Psoas muscle (tissue), 8 donors: Measurements from ENCODE around the gene CHD9. TPM values are rescaled to one million over a fixed set of nuclear protein-coding genes. Genes with fewer than 3 reads are reported as not detected.

ENCODE experiments used
- ATAC-seq, 4 donors: fragments of 200-7000 bp; cut with Tn5 transposase; one replicate each; pipeline ENCODE4 v1.9.1; 2020; ENCODE audit warnings: moderate library complexity in 3 of 4, mild to moderate bottlenecking in 2 of 4
- DNase-seq, 2 donors: peaks; one replicate each; pipeline ENCODE4 v3.0.0-alpha.2; 2020
- H3K27ac ChIP-seq: fragments of 200-600 bp; one replicate; pipeline ENCODE4 v1.8.0; 2022
- H3K27me3 ChIP-seq, 3 donors: fragments of 200-600 bp in 1 of 3; one replicate each; pipeline versions ENCODE4 v1.6.1 to v1.8.0; 2013 to 2022; ENCODE audit warnings: low read length in 2 of 3, mild to moderate bottlenecking in 2 of 3, moderate library complexity in 1 of 3; ENCODE audit not compliant: insufficient read depth in 3 of 3
- H3K36me3 ChIP-seq, 2 donors: fragments of 200-600 bp in 1 of 2; one replicate each; pipeline versions ENCODE4 v1.6.1 to v1.8.0; 2013 to 2022; ENCODE audit warnings: low read depth in 1 of 2, mild to moderate bottlenecking in 1 of 2, moderate library complexity in 1 of 2; ENCODE audit not compliant: insufficient read depth in 1 of 2
- H3K4me1 ChIP-seq: fragments of 200-600 bp; one replicate; pipeline ENCODE4 v1.8.0; 2022
- H3K4me3 ChIP-seq: fragments of 200-600 bp; one replicate; pipeline ENCODE4 v1.8.0; 2022; ENCODE audit warnings: mild to moderate bottlenecking
- H3K9me3 ChIP-seq: fragments of 200-600 bp; one replicate; pipeline ENCODE4 v1.8.0; 2022
- WGBS, 3 donors: extraction: QIAGEN DNeasy Blood & Tissue Kit; methylation state at CpG; one replicate each; pipeline versions ENCODE4 v1.1.6 to v1.1.7; 2013; 5-methylcytosine and 5-hydroxymethylcytosine counted together
- intact Hi-C, 2 donors: fragments of 100-400 bp; cut with DNase I; formaldehyde crosslinking; loops; one replicate each; pipeline versions ENCODE4 v1.11.0 to v1.14.2; 2022
- polyA plus RNA-seq, 3 donors: library from polyadenylated mRNA; stranded (reverse); fragments of 200-250 nt; gene quantifications; one replicate each; pipeline ENCODE4 v1.2.3, GENCODE V29; 2013
- total RNA-seq, 4 donors: library from RNA; stranded (reverse); fragmentation: NEBNext Ultra II Directional in 2 of 4; extraction: Animal tissue kit (Norgen Biotek cat#: 25700) in 2 of 4; gene quantifications; one replicate each; pipeline versions ENCODE4 v1.2.1 to v1.2.4, GENCODE V29; 2021 to 2023
- TF ChIP-seq, protein P1 (sequence below): fragments of 200-600 bp; IDR thresholded peaks from one replicate; pipeline ENCODE4 v1.8.0; 2022; ENCODE audit warnings: antibody characterized with exemption
- donor health status: healthy with polysubstance abuse.
- donor health status: DM: no; HTN: no; CAD: no; lungs with moderate emphysema.
- donor health status: Bipolar disorder and iron deficiency.
- donor health status: healthy.
- donor health status: DM: yes; HTN: yes; CAD: no.
- donor health status: DM: no; HTN: no; CAD: no.
- donor health status: DM: no; HTN: no; CAD: no.
- donor health status: DM: yes; HTN: yes; CAD: no.

Gene CHD9
- total and polyA plus RNA-seq, 7 donors: 5.8 to 47.9 (median 36.4) TPM

DNA sequence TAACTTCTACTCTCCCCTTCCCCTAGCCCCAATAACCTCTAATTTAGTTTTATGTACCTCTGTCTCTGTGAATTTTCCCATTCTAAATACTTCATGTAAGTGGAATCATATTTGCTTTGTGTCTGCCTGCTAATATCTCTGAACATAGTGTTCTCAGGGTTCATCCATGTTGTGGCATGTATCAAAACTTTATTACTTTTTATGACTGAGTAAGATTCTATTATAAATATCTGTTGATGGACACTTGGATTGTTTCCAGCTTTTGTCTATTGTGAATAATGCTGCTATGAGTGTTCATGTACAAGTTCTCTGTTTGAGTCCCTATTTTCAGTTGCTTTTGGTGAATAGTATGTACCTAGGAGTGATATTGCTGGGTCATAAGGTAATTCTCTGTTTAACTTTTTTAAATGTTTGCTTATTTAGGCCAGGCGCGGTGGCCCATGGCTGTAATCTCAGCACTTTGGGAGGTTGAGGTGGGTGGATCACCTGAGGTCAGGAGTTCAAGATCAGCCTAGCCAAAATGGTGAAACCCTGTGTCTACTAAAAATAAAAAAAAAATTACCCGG is 92.8 kb downstream of the CHD9 start:
- ATAC-seq (peak; percentile 19 to 83 (median 74)), DNase-seq (no peak)
- Histone ChIP-seq H3K36me3 (no peaks in the 10 kb centered on the region), H3K27me3 (no peaks in the 10 kb centered on the region), H3K27ac (no peak overlapping the region), H3K4me1 (peaks cover 3% of the 10 kb centered on the region), H3K9me3 (peaks cover 23% of the 10 kb centered on the region), H3K4me3 (no peak overlapping the region)
- intact Hi-C loops: no loop called here
- 97 to 99% (median 98%) methylated on average over 3 of the region's 3 CpGs for WGBS, 3 donors
- TF ChIP-seq, protein P1, sequence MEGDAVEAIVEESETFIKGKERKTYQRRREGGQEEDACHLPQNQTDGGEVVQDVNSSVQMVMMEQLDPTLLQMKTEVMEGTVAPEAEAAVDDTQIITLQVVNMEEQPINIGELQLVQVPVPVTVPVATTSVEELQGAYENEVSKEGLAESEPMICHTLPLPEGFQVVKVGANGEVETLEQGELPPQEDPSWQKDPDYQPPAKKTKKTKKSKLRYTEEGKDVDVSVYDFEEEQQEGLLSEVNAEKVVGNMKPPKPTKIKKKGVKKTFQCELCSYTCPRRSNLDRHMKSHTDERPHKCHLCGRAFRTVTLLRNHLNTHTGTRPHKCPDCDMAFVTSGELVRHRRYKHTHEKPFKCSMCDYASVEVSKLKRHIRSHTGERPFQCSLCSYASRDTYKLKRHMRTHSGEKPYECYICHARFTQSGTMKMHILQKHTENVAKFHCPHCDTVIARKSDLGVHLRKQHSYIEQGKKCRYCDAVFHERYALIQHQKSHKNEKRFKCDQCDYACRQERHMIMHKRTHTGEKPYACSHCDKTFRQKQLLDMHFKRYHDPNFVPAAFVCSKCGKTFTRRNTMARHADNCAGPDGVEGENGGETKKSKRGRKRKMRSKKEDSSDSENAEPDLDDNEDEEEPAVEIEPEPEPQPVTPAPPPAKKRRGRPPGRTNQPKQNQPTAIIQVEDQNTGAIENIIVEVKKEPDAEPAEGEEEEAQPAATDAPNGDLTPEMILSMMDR: no peak

DNA sequence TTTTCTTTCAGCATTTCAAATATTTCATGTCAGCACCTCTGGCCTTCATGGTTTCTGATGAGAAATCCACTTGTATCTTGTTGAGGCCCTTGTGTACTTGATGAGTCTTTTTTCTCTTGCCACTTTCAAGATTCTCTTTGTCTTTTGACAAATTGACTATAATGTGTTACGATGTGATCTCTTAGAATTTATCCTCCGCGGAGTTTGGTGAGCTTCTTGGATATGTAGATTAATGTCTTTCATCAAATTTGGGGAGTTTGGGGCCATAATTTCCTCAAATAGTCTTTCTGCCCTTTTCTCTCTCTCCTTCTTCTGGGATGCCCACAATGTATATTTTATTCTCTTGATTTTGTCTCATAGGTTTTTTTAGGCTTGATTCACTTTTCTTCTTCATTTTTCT is 96.0 kb downstream of the CHD9 start:
- H3K9me3 ChIP-seq: peaks cover 23% of the 10 kb centered on the region
- no peak overlapping the region for H3K4me3 ChIP-seq
- ATAC-seq (no peak), DNase-seq (no peak)
- H3K36me3 ChIP-seq: peaks cover 0 to 4% of the 10 kb centered on the region in 2 donors
- H3K27me3 ChIP-seq: no peaks in the 10 kb centered on the region
- H3K27ac ChIP-seq: no peak overlapping the region
- intact Hi-C loops: no loop called here
- TF ChIP-seq, protein P1: no peak
- H3K4me1 ChIP-seq: peaks cover 23% of the 10 kb centered on the region
- 98% methylated on average over 3 of the region's 3 CpGs for WGBS, 3 donors

DNA sequence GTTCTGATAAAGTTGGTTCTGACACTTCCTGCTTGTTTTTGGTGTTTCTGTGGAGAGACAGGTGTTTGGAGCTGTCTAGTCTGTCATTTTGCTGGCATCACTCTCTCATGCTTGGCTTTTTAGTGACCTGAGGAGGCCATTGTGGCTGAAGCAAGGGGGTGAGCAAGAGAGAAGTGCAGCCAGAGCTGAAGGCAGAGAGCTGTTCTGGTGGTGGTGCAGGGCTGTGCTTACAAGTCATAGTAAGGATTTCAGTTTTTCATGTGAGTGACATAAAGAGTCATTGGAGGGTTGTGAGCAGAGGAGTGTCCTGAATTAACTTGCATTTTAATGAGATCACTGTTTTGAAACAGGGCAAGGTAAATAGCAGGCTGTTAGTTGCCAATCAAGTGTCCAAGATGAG is 97.5 kb downstream of the CHD9 start:
- TF ChIP-seq, protein P1: no peak
- ATAC-seq: peak; percentile 68 to 87 (median 74)
- H3K4me3 ChIP-seq: no peak overlapping the region
- H3K36me3 ChIP-seq: peaks cover 0 to 19% of the 10 kb centered on the region in 2 donors
- H3K27me3 ChIP-seq: no peaks in the 10 kb centered on the region
- intact Hi-C loops: no loop called here
- H3K9me3 ChIP-seq: peaks cover 23% of the 10 kb centered on the region
- H3K27ac ChIP-seq: peak overlapping the region; percentile 70
- H3K4me1 ChIP-seq: peaks cover 23% of the 10 kb centered on the region
- DNase-seq: no peak

DNA sequence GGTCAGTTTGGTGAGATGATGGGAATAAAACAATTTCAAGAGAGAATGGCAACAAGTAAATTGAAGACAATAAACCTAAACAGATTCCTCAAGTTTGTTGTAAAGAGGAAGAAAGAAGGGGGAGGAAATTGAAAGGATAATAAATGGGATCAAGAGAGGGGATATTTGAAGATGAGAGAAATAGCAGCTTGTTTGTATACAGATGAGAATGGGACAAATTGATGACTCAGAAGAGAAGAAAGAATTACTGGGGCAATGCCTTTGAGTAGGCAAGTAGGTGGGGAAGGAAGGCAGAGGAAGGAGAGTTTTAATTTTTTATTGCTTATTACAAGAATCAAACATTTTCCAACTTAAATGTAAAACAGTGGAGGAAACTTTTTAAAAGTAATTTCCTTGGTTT is 98.3 kb downstream of the CHD9 start:
- peaks cover 0 to 26% of the 10 kb centered on the region in 2 donors for H3K36me3 ChIP-seq
- H3K4me3 ChIP-seq: no peak overlapping the region
- no peak for DNase-seq
- TF ChIP-seq, protein P1: no peak
- peak overlapping the region; percentile 70 for H3K27ac ChIP-seq
- ATAC-seq: peak in 1 of 4 donors; percentile 51
- intact Hi-C loops: no loop called here
- peaks cover 23% of the 10 kb centered on the region for H3K9me3 ChIP-seq
- H3K27me3 ChIP-seq: no peaks in the 10 kb centered on the region
- peaks cover 23% of the 10 kb centered on the region for H3K4me1 ChIP-seq

DNA sequence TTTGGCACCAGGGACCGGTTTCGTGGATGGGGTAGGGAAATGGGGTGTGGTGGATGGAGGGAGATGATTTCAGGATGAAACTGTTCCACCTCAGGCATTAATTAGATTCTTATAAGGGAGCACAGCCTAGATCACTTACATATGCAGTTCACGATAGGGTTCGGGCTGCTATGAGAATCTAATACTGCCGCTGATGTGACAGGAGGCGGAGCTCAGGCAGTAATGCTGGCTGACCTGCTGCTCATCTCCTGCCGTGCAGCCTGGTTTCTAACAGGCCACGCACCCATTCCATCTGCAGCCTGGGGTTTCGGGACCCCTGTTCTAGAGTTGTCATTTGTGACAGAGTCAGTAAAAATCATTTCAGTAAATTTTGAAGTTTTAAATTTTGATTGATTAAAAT is 99.7 kb downstream of the CHD9 start:
- H3K36me3 ChIP-seq: peaks cover 0 to 37% of the 10 kb centered on the region in 2 donors
- TF ChIP-seq, protein P1: no peak
- no peak overlapping the region for H3K4me3 ChIP-seq
- H3K27ac ChIP-seq: no peak overlapping the region
- peaks cover 23% of the 10 kb centered on the region for H3K4me1 ChIP-seq
- ATAC-seq (peak in 3 of 4 donors; percentile 51 to 56 (median 54)), DNase-seq (no peak)
- H3K27me3 ChIP-seq: no peaks in the 10 kb centered on the region
- H3K9me3 ChIP-seq: peaks cover 13% of the 10 kb centered on the region
- 32 to 42% (median 37%) methylated on average over 9 of the region's 9 CpGs for WGBS, 3 donors
- intact Hi-C loops: no loop called here
